Esophagus muscularis mucosa (tissue), 4 donors: ENCODE measurements around the gene ANKRD11.

Experiments
- EP300 ChIP-seq: sonication (generic); formaldehyde crosslinking; IDR thresholded peaks from one replicate; pipeline ENCODE4 v1.6.1; 2017; ENCODE audit warnings: antibody characterized with exemption
- POLR2A ChIP-seq: fragments of 450-650 bp; IDR thresholded peaks from one replicate; pipeline ENCODE4 v1.6.1; 2017; ENCODE audit warnings: antibody characterized with exemption, moderate library complexity, mild to moderate bottlenecking, low read depth
- POLR2AphosphoS5 ChIP-seq, 2 donors: sonication (generic); formaldehyde crosslinking; IDR thresholded peaks; one replicate each; pipeline ENCODE4 v1.6.1; 2017; ENCODE audit warnings: antibody characterized with exemption in 2 of 2
- TF ChIP-seq, protein P1 (sequence below), 3 experiments: fragments of 200-600 bp in 2 of 3; fragments of 450-650 bp in 1 of 3; sonication (generic) in 2 of 3; IDR thresholded peaks; one replicate each; pipeline ENCODE4 v1.5.1; 2017 to 2019; ENCODE audit warnings: antibody characterized with exemption in 3 of 3, mild to moderate bottlenecking in 2 of 3, moderate library complexity in 1 of 3

DNA sequence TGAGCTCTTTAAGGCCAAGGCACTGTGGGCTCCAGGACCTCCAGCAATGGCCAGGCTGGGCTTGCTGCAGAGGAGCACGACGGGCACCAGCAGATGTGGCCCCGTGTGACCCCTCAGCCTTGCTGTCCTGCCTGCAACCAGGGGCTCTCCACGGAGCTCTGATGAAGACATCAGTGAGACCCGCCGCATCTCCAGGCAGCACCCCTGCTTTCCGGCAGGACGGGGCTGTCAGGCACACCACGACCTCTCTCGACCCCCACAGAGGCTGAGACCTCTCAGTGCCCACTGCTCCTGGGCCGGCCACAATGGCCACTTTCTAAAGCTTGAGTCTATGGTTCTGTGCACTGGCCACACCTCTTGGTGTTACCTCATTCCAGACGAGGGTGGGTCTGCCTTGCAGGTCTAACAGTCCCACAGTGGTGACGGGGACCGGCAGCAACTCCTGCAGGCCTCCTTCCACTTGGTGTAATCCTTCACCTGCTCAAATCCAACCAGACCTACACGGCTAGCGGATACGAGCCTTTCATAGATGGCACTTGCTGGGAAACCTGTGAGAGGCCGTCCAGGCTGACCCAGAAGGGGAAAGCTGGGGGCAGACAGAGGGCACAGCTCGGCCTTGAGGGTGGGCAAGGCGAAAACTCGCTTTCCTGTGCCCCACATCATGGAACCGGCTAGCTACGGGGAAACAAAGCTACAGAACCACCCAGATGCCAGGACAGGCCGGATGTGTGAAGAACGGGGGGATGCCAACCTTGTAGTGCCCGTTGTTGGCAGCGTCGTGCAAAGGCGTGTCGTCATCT, 202.4 kb downstream of the ANKRD11 start:
- TF ChIP-seq, protein P1, sequence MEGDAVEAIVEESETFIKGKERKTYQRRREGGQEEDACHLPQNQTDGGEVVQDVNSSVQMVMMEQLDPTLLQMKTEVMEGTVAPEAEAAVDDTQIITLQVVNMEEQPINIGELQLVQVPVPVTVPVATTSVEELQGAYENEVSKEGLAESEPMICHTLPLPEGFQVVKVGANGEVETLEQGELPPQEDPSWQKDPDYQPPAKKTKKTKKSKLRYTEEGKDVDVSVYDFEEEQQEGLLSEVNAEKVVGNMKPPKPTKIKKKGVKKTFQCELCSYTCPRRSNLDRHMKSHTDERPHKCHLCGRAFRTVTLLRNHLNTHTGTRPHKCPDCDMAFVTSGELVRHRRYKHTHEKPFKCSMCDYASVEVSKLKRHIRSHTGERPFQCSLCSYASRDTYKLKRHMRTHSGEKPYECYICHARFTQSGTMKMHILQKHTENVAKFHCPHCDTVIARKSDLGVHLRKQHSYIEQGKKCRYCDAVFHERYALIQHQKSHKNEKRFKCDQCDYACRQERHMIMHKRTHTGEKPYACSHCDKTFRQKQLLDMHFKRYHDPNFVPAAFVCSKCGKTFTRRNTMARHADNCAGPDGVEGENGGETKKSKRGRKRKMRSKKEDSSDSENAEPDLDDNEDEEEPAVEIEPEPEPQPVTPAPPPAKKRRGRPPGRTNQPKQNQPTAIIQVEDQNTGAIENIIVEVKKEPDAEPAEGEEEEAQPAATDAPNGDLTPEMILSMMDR (IDR thresholded peaks at IDR 0.05): no peak
- TF ChIP-seq POLR2A: no peak
- TF ChIP-seq POLR2AphosphoS5 (IDR thresholded peaks at IDR 0.05): no peak
- TF ChIP-seq EP300: no peak
